Thyroid gland (tissue), 4 donors: ENCODE data around the gene MYO18A. TPM values are rescaled to one million over a fixed set of nuclear protein-coding genes. Genes with fewer than 3 reads are reported as not detected.

Experiments
- DNase-seq, 2 donors: peaks; one replicate each; pipeline ENCODE4 v3.0.0-alpha.2; 2019
- H3K27ac ChIP-seq, 3 donors: fragments of 200-600 bp; sonication (generic); 1 replicate in 2 of 3; 2 replicates in 1 of 3; pipeline ENCODE4 v1.5.1; 2016 to 2019; ENCODE audit warnings: mild to moderate bottlenecking in 1 of 3, moderate library complexity in 1 of 3
- H3K27me3 ChIP-seq: fragments of 200-600 bp; sonication (generic); one replicate; pipeline ENCODE4 v1.5.1; 2019
- H3K36me3 ChIP-seq, 2 donors: fragments of 200-600 bp; sonication (generic); one replicate each; pipeline ENCODE4 v1.5.1; 2016 to 2019
- H3K4me1 ChIP-seq, 2 donors: fragments of 200-600 bp; sonication (generic); one replicate each; pipeline ENCODE4 v1.5.1; 2017 to 2019
- H3K4me3 ChIP-seq, 3 donors: fragments of 200-600 bp; sonication (generic); replicated peaks in 1 of 3; 1 replicate in 2 of 3; 2 replicates in 1 of 3; pipeline ENCODE4 v1.5.1; 2016; ENCODE audit warnings: mild to moderate bottlenecking in 1 of 3
- H3K9me3 ChIP-seq: fragments of 200-600 bp; sonication (generic); one replicate; pipeline ENCODE4 v1.5.1; 2017
- CTCF ChIP-seq, 6 experiments: fragments of 200-600 bp in 3 of 6; fragments of 450-650 bp in 3 of 6; sonication (generic) in 3 of 6; IDR thresholded peaks; one replicate each; pipeline ENCODE4 v1.5.1; 2016 to 2019; ENCODE audit warnings: antibody characterized with exemption in 6 of 6, mild to moderate bottlenecking in 2 of 6, inconsistent platforms in 1 of 6, moderate library complexity in 1 of 6
- POLR2A ChIP-seq, 2 donors: fragments of 450-650 bp; IDR thresholded peaks; one replicate each; pipeline ENCODE4 v1.6.1; 2017; ENCODE audit warnings: antibody characterized with exemption in 2 of 2, mild to moderate bottlenecking in 2 of 2, moderate library complexity in 1 of 2
- WGBS, 2 donors: methylation state at CpG; one replicate each; pipeline ENCODE4 v1.1.5; 2017; 5-methylcytosine and 5-hydroxymethylcytosine counted together
- intact Hi-C: fragments of 100-400 bp; cut with DNase I; formaldehyde crosslinking; loops from one replicate; pipeline ENCODE4 v1.15.1; 2023
- total RNA-seq, 4 donors: library from RNA; depleted of rRNA; stranded (reverse); fragments of >200 nt; gene quantifications; one replicate each; pipeline ENCODE4 v1.2.3, GENCODE V29; 2016

The MYO18A gene
- total RNA-seq, 4 donors from 2014 or later = 32.1 to 49.8 (median 40.6) TPM

- no peak within 1 kb of the TSS for H3K27ac ChIP-seq
- H3K4me3 ChIP-seq = no peak within 1 kb of the TSS
- no peaks in the 10 kb centered on the region for H3K36me3 ChIP-seq
- TF ChIP-seq CTCF (IDR thresholded peaks at IDR 0.05) (peak in 1 of 6 experiments; percentile 18), POLR2A (IDR thresholded peaks at IDR 0.05) (no peak)
- WGBS, 2 donors = 41 to 44% methylated on average over 11 of the region's 13 CpGs
- H3K4me1 ChIP-seq = peaks cover 4 to 12% of the 10 kb centered on the region in 2 donors
- intact Hi-C loops = no loop called here
- peak; percentile 66 for DNase-seq
- H3K27me3 ChIP-seq = no peaks in the 10 kb centered on the region
- no peaks in the 10 kb centered on the region for H3K9me3 ChIP-seq
These were observed 137.3 kb downstream of the MYO18A start, which contains the start of gene PIPOX for GRCh38 chr17:29042679-29043538. Gene PIPOX, plus strand, starts transcription at chr17:29043141. Its CDS starts 85 bp downstream, at chr17:29043226.

- Histone ChIP-seq H3K27ac (no peak overlapping the region), H3K9me3 (no peaks in the 10 kb centered on the region), H3K4me1 (peaks cover 4 to 12% of the 10 kb centered on the region in 2 donors), H3K4me3 (no peak overlapping the region), H3K27me3 (no peaks in the 10 kb centered on the region), H3K36me3 (no peaks in the 10 kb centered on the region)
- intact Hi-C loops = no loop called here
- TF ChIP-seq CTCF (IDR thresholded peaks at IDR 0.05) (no peak), POLR2A (IDR thresholded peaks at IDR 0.05) (no peak)
- WGBS, 2 donors = 60 to 65% methylated on average over 11 of the region's 11 CpGs
- DNase-seq = no peak
These were observed 138.0 kb downstream of the MYO18A start for GRCh38 chr17:29042026-29042678.

- Histone ChIP-seq H3K27me3 (no peaks in the 10 kb centered on the region), H3K27ac (no peak overlapping the region), H3K36me3 (no peaks in the 10 kb centered on the region), H3K9me3 (no peaks in the 10 kb centered on the region), H3K4me1 (peaks cover 4 to 12% of the 10 kb centered on the region in 2 donors), H3K4me3 (no peak overlapping the region)
- no peak for DNase-seq
- intact Hi-C loops = no loop called here
- no peak for TF ChIP-seq POLR2A (IDR thresholded peaks at IDR 0.05)
- no peak for TF ChIP-seq CTCF (IDR thresholded peaks at IDR 0.05)
- 93% methylated on average over 6 of the region's 6 CpGs for WGBS, 2 donors
These were observed 138.6 kb downstream of the MYO18A start for GRCh38 chr17:29041571-29041970.

- Histone ChIP-seq H3K36me3 (no peaks in the 10 kb centered on the region), H3K27ac (no peak overlapping the region), H3K27me3 (no peaks in the 10 kb centered on the region), H3K4me1 (peaks cover 4 to 12% of the 10 kb centered on the region in 2 donors), H3K9me3 (no peaks in the 10 kb centered on the region), H3K4me3 (no peak overlapping the region)
- WGBS, 2 donors = 100% methylated on average over 2 of the region's 2 CpGs
- TF ChIP-seq CTCF (IDR thresholded peaks at IDR 0.05) (no peak), POLR2A (IDR thresholded peaks at IDR 0.05) (no peak)
- intact Hi-C loops = no loop called here
- no peak for DNase-seq
These were observed 139.1 kb downstream of the MYO18A start for GRCh38 chr17:29041091-29041490.
